H1 (cell line): ENCODE results near the gene TMEM154. TPM values are rescaled to one million over a fixed set of nuclear protein-coding genes. Genes with fewer than 3 reads are reported as not detected.

Experiments
- GABPA ChIP-seq: IDR thresholded peaks from 2 replicates; pipeline ENCODE4 v1.6.1; 2011; ENCODE audit warnings: mild to moderate bottlenecking, low read length, moderate library complexity, borderline replicate concordance; ENCODE audit not compliant: insufficient read depth
- KDM1A ChIP-seq: fragments of 200-600, 300-600 bp; sonication (generic); IDR thresholded peaks from 2 replicates; pipeline ENCODE4 v1.7.1; 2016; ENCODE audit warnings: mild to moderate bottlenecking, low read length, borderline replicate concordance
- RNF2 ChIP-seq: fragments of 200-900, 300-1000 bp; sonication (generic); IDR thresholded peaks from 2 replicates; pipeline ENCODE4 v1.7.1; 2016; ENCODE audit warnings: borderline replicate concordance, low read depth, mild to moderate bottlenecking, antibody characterized with exemption, low read length; ENCODE audit not compliant: poor library complexity, severe bottlenecking; ENCODE audit errors: missing control alignments
- SP2 ChIP-seq: IDR thresholded peaks from 2 replicates; pipeline ENCODE4 v1.6.1; 2012; ENCODE audit warnings: mild to moderate bottlenecking, low read length, inconsistent platforms
- polyA plus RNA-seq, 7 experiments: library from polyadenylated mRNA; depleted of rRNA in 3 of 7; stranded (reverse) in 5 of 7; unstranded in 2 of 7; fragments of >200 nt in 5 of 7; fragments of 200-250 nt in 2 of 7; gene quantifications; 1 replicate in 5 of 7; 2 replicates in 1 of 7; 4 replicates in 1 of 7; pipeline versions ENCODE4 v1.2.1 to v1.2.3, GENCODE V29; 2011 to 2013; ENCODE audit warnings: missing spikeins in 2 of 7, mixed read lengths in 2 of 7
- total RNA-seq: library from RNA; stranded (reverse); fragmentation: NEBNext Ultra II Directional; extraction: Animal tissue kit (Norgen Biotek cat#: 25700); gene quantifications from 2 replicates; pipeline ENCODE4 v1.2.1, GENCODE V29; 2021
- TF ChIP-seq, protein P1 (sequence below): fragments of 300-600 bp; sonication (generic); IDR thresholded peaks from 2 replicates; pipeline ENCODE4 v1.7.1; 2012; ENCODE audit warnings: low read length, moderate library complexity, mild to moderate bottlenecking, inconsistent platforms; ENCODE audit not compliant: insufficient replicate concordance

The TMEM154 gene
- total and polyA plus RNA-seq, 2 of the 8 experiments (the other 6 are each of a cell fraction or from before 2014, with no cell fraction given): 0.33 to 1.2 TPM

GRCh38 chr4:152698089-152698499, 18.3 kb upstream of the TMEM154 start (continued):
- TF ChIP-seq, protein P1, sequence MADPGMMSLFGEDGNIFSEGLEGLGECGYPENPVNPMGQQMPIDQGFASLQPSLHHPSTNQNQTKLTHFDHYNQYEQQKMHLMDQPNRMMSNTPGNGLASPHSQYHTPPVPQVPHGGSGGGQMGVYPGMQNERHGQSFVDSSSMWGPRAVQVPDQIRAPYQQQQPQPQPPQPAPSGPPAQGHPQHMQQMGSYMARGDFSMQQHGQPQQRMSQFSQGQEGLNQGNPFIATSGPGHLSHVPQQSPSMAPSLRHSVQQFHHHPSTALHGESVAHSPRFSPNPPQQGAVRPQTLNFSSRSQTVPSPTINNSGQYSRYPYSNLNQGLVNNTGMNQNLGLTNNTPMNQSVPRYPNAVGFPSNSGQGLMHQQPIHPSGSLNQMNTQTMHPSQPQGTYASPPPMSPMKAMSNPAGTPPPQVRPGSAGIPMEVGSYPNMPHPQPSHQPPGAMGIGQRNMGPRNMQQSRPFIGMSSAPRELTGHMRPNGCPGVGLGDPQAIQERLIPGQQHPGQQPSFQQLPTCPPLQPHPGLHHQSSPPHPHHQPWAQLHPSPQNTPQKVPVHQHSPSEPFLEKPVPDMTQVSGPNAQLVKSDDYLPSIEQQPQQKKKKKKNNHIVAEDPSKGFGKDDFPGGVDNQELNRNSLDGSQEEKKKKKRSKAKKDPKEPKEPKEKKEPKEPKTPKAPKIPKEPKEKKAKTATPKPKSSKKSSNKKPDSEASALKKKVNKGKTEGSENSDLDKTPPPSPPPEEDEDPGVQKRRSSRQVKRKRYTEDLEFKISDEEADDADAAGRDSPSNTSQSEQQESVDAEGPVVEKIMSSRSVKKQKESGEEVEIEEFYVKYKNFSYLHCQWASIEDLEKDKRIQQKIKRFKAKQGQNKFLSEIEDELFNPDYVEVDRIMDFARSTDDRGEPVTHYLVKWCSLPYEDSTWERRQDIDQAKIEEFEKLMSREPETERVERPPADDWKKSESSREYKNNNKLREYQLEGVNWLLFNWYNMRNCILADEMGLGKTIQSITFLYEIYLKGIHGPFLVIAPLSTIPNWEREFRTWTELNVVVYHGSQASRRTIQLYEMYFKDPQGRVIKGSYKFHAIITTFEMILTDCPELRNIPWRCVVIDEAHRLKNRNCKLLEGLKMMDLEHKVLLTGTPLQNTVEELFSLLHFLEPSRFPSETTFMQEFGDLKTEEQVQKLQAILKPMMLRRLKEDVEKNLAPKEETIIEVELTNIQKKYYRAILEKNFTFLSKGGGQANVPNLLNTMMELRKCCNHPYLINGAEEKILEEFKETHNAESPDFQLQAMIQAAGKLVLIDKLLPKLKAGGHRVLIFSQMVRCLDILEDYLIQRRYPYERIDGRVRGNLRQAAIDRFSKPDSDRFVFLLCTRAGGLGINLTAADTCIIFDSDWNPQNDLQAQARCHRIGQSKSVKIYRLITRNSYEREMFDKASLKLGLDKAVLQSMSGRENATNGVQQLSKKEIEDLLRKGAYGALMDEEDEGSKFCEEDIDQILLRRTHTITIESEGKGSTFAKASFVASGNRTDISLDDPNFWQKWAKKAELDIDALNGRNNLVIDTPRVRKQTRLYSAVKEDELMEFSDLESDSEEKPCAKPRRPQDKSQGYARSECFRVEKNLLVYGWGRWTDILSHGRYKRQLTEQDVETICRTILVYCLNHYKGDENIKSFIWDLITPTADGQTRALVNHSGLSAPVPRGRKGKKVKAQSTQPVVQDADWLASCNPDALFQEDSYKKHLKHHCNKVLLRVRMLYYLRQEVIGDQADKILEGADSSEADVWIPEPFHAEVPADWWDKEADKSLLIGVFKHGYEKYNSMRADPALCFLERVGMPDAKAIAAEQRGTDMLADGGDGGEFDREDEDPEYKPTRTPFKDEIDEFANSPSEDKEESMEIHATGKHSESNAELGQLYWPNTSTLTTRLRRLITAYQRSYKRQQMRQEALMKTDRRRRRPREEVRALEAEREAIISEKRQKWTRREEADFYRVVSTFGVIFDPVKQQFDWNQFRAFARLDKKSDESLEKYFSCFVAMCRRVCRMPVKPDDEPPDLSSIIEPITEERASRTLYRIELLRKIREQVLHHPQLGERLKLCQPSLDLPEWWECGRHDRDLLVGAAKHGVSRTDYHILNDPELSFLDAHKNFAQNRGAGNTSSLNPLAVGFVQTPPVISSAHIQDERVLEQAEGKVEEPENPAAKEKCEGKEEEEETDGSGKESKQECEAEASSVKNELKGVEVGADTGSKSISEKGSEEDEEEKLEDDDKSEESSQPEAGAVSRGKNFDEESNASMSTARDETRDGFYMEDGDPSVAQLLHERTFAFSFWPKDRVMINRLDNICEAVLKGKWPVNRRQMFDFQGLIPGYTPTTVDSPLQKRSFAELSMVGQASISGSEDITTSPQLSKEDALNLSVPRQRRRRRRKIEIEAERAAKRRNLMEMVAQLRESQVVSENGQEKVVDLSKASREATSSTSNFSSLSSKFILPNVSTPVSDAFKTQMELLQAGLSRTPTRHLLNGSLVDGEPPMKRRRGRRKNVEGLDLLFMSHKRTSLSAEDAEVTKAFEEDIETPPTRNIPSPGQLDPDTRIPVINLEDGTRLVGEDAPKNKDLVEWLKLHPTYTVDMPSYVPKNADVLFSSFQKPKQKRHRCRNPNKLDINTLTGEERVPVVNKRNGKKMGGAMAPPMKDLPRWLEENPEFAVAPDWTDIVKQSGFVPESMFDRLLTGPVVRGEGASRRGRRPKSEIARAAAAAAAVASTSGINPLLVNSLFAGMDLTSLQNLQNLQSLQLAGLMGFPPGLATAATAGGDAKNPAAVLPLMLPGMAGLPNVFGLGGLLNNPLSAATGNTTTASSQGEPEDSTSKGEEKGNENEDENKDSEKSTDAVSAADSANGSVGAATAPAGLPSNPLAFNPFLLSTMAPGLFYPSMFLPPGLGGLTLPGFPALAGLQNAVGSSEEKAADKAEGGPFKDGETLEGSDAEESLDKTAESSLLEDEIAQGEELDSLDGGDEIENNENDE: no peak
- TF ChIP-seq SP2 (no peak), GABPA (no peak), KDM1A (no peak), RNF2 (no peak)
